NCI-H2196 (cell line): ENCODE results near the gene NTS.
A peak's percentile ranks its signal among the peaks of the same experiment; 100 is the strongest.

ENCODE experiments used
- DNase-seq: peaks from one replicate; lab custom pipeline; 2025; ENCODE audit not compliant: unreplicated experiment; lab: John Stamatoyannopoulos, UW

Gene NTS, protein sequence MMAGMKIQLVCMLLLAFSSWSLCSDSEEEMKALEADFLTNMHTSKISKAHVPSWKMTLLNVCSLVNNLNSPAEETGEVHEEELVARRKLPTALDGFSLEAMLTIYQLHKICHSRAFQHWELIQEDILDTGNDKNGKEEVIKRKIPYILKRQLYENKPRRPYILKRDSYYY

DNA sequence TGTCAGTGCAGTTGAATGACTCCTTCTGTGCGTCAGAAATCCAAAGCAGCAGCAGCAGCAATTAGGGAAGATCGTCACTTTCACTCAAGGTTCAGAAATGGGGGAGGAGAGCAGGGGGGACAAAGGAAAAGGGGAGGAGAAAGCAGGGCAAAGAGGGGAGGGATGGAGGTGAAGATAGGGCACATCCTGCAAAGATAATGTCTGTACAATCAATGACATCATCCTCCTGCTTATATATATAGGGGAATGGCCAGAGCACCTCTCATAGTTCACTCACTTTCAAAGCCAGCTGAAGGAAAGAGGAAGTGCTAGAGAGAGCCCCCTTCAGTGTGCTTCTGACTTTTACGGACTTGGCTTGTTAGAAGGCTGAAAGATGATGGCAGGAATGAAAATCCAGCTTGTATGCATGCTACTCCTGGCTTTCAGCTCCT is at the start of gene NTS:
Gene NTS (plus strand): TSS at position 265 of the 431 bp plus-strand sequence. CDS start 109 bp downstream, at position 374.
- no peak for DNase-seq

DNA sequence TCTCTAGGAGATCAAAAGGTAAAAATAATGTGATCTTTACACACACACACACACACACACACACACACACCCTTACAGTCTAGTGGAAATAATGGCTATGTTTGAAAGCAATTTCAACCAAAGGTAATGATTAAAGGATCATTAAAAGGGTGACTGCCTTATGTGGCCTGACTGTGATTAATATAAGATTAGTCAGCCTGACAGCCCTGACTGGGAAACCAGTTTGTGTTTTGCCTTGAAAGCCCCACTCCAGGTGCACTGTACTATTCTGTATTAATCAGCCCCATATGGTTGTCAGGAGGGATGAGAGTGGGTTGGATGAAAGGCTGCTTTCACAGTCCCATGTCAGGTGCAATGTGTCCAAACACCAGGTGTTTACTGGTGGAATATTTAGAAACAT is 48.3 kb upstream of the NTS start:
- DNase-seq: no peak

DNA sequence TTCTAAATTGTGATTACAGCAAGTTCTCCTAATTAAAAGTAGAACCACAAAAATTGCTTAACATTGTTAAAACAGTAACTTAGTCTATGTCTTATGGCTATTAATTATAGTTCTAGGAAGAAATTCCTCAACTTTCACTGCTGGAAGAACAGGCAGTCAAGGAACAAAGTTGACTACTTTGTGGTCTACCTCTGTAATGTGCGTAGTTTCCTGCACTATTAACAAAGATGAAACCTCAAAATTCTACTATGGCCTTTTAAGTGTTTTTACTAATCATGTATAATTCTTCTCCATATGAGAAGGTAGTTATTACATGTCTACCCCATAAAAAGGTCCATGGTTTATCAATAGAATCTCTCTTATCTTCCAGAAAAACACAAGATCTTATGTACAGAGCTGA is 45.5 kb upstream of the NTS start:
- no peak for DNase-seq

DNA sequence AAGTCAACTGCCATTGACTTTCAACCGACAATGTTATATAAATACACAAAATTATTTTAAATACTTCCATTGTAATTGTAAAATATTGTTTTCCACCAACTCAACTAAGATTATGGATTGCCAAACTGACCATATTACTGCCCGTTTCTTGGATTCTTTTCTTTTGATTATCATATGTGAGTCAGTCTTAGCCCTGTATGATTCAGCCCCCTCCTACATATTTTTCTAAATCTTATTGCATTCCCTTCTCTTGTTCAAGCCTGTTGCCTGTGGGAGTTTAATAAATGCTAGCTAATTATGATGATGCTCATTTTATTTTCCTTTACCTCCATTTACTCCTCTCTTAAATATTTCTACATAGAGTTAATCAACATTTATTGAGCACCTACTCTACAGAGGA is 44.7 kb upstream of the NTS start:
- no peak for DNase-seq

DNA sequence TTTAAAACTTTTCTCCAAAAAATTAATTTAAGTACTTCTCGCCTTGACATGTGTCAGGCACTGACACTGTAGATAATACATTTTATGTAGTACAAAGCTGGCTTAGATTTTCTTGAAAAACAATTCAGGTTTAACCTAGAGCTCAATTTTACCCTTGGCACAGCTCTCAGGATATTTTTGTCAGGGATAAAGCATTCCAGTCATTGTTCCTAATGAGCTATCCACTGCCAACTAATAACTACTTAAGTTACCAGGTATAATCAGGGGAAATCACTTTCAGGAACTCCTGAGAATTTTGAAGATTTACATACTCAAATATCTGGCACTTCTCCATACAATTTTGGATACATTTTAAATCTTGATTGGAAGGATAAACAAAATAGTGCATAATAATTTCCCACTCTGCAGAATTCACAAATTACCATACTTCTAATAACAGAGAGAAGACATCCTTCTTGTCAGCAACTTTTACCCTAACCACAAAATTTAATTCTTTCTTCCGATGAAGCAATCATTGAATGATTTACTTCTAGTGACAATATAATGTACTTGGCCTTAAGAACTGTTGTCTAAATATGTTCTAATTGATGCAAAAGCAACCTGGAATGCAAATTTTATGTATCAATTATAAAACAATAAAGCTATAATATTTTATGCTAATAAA is 42.6 kb upstream of the NTS start:
- DNase-seq: no peak

DNA sequence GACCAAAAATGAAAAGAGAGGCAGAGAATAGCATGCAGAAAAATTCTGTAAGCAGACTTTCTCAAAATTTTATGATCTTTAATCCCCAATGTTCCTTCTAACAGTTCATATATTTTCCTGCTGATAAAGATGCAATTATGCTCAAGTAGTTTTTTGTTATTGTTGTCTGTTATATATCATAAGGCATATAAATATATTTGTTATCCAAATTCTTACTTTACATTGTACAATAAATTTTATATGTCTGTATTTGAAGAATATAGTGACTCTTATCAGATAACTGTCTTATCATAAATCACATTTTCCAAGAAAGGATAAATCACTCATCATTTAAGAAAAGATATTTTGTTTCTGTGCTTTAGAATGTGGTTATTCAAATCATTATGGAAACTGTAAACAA is 40.5 kb upstream of the NTS start:
- DNase-seq: no peak

DNA sequence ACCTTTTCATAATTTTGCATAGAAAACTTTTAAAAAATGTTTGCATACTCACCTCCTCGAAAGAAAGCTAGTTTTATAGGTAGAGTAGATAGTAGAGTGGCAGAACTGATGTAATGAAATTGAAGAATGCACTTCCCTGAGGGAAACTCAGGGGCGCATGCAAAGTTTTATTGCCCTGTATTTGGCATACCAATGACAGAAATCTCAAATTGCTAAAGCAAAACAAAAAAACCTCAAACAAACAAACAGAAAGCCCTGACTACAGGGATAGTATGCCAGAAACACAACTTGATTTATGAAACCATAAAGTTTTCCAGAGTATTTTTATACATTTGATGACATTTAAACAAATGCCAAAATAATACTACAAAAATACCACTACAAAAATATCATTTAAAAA is 39.7 kb upstream of the NTS start:
- no peak for DNase-seq

DNA sequence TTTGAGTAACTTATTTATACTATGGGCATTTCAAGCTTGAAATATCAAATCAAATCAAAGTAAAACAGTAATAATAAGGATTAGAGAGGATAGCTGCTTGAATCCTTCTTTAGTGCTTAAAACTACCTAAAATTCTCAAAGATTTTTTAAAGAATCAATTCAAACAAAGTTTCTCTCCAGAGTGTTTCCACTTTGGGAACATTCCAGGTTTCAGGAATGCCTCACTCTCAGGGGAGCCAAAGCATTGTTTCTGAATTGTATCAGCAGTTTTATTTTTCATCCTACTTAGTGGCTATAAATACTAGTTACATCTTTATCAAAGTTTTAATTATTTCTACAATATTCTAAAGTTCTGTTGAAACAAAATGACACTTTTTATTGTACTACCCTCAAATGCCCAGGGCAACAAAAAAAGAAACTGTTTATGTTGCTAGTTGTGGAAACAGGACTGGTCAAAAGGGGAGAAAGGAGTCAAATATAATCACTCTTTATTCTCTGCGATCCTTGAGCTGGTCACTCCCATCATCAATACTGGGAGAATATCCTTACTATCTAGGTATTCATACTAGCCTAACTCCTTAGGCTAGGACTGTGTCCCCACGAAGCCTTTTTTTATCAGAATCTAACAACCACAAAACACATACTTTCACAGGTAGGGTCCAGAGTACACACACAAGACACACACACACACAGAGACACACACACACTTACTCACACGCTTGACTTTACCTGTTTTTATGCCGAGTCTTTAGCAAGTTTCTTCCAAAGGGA is 38.5 kb upstream of the NTS start:
- DNase-seq: no peak

DNA sequence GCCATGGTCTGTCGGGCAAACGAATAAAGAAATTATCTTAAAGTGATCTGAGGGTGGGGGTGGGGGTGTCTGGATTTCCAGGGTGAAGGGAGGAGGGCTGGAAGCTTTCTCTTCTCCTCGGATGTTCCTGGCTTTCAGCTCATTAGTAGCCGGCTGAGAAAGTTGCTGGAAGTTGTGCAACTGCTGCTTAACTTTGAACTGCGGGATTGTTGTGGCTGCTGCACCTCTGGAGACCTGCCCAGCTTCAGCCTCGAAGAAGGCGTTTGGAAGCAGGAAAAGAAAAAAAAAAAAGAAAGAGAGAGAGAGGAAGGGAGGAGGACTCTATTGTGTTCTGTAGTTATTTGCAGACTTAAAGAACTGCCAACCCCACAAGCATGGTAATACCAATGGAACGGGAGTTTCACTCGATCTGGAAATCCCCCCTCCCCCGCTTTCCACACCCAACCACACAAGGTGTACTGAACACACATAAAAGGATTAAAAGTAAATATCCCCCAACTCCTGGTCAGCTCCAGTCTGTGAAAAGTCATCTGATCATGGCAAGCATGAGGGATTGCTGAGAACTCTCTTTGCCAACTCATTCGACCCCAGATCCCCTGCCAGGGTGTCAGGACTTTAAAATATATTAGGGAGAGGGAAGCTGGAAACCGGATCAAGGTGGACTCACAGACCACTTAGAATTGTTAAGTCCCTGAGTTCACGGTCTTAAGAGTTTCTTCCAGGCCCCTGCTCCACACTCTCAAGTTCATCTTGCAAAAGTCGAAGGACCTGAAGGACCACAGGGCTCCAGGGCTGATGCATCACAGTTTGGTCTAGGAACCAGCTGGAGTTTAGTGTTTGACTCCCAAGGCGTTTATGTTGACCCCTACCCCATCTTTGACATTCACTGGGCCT is 37.7 kb upstream of the NTS start, which contains the start of gene RASSF9:
Gene RASSF9 (minus strand): TSS at position 213 of the 894 bp plus-strand sequence. CDS start 208 bp downstream, at position 5.
- DNase-seq: no peak

DNA sequence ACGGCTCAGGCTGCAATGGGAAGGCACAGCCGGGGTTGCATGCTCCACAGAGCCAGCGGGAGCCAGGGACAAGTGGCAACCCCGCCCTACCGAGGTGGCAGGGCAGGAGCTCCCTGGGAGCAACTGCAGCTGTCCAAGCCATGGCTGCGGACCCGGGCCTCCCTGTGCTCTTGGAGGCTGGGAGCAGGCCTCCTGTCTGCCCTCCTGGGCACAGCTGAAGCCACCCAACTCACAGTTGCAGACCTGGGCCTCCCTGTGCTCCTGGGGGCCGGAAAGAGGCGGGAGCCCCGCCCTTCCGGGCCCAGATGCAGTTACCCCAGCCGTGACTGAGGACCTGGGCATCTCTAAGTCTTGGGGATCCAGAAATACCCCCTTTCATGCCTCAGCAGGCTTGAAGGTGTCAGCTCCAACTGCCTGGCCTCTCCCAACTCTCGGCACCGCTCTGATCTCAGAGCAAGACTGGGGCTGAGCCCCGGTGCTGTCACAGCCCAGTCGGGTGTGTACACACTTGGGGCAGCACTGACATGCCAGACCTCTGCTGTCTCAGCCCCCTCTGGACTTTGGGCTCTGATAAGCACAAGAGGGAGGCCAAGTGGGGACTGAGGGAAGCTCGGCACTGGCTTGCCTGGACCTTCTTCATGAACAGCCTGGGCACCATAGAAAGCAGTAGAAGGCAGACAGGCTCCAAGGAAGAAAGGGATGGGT is 30.3 kb upstream of the NTS start:
- no peak for DNase-seq

DNA sequence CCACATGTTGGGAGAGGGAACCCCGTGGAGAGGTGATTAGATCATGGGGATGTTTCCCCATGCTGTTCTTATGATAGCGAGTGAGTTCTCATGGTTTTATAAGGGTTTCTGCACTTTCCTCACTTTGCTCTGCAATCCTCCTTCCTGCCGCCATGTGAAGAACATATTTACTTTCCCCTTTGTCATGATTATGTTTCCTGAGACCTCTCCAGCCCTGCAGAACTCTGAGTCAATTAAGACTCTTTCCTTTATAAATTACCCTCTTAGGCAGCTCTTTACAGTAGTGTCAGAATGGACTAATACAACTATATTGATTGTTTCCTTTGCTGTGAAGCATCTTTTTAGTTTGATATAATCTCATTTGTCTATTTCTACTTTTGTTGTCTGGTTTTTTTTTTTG is 24.8 kb upstream of the NTS start:
- DNase-seq: no peak

DNA sequence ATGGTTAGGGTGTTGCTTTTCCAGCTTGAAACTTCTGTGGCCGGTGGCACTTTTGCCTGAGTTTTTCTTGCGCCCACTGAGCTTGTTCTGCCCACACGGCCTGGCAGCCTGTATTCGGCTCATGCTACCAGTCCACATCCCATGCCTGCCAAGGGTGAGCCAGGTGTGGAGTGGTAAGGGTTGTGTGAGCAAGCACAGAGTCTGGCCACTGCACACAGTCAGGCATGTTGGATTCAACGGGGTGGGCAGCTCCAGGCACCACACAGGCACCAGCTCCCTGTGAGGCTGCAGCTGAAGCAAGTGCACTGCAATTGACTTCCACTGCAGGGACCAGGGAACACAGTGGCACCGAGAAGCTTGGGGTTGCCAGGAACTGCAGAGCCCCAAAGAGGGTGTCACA is 18.8 kb upstream of the NTS start:
- DNase-seq: no peak

DNA sequence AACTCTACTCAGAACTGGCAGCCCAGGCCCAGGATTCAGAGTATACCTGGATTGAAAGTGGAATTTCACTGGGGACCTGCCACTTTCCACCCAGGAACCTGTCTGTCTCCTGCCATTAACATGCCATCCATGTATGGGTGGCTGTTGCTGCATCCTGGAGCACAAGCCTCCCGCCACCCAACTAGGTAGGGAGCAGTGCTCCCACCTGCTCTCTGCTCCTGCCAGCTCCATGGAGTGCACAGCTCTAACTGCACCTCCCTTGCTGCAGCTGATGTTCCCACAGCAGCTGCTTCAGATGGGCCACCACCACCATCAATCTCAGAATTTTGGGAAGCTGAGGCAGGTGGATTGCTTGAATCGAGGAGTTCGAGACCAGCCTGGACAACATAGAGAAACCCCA is 17.1 kb upstream of the NTS start:
- DNase-seq: no peak

DNA sequence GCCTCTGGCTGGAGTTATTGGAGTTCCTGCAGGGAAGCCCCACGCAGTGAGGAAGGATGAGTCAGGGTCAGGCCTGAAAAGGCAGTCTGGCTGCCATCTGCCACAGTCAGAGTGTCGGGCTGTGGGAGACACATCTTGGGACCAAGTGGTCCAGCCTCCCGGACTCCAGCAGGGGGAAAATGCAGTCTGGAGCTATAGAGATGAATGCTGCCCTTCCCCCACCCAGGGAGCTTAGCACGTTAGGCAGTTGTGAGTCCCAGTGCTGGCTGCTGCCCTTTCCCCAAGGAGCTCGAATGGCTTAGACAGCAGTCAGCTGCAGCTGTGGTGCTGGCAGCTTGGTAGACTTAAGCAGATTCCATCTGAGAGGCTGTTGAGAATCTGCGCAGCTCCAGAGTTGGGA is 8.2 kb upstream of the NTS start:
- DNase-seq: no peak

DNA sequence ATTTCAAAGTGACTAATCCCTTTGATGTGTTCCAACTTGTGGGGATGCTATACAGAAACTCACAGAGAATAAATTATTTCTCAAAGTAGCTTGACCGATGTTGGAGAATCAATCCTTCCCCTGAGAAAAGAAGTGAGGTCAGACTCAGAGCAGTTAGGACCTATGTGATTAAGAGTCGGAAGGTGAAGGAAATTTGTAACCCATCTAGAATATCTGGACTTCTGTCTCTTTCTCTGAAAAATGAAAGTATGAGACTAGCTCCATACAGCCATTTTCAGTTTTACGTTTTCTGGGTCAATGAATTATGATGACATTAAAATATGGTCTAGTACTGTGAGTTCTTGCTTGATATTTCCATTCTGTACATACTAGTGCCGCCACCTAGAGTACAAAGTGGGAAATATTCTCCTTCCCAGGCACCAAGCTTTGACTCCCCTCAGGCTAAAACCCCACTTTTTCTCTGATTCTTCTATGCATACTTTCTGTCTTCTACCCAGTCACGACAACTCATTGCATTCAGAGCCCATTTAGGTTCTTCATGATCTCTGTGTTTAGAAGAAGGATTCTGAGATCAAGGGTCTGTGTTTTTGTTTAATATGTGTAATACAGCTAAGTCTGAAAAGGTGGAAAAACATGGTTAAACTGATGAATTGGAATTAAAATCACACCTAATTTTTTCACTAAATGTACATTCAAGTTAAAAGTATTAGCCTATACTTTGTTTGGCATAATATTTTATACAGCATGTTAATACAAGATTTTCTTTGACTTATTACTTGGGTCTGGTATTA is 6.9 kb upstream of the NTS start:
- peak; percentile 26 for DNase-seq

DNA sequence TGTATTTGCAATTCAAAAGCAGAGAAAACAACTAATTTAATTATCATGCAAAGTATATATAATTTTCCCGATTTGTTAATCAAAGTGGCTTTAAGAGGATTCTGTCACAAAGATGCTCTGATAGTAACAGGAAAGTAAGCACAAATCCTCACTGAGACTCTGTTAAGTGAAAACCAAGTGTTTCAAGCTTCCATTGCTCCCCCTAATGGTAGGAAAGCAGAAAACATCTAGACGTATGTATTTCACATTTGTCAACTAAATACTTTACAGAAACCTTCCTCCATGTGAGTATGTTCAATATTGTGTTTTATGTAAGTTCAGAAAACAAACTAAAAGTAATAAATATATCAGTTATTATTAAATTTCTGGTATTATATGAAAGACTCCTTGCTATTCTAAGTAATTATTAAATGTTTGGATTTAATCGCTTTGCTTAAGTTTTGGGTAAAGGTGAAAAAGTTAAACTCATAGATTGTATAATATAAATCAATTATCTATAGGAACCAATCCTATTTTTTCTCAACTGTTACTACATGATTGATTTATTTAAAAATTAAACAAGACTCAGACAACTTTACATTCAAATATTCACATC is 1.5 kb upstream of the NTS start:
- DNase-seq: peak; percentile 64

DNA sequence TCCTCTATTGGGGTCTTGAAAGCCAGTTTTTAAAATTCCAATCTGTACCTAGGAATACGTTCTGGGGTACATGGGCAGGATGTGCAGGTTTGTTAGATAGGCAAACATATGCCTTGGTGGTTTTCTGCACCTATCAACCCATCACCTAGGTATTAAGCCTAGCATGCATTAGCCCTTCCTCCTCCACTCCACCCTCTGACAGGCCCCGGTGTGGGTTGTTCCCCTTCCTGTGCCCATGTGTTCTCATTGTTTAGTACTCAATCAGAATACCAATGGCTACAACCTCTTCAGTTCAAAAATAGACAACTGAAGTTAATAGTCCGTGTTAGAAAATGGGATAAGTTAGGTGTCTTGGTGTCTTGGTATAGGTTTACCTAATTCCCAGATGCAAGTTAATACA is 3.4 kb downstream of the NTS start:
- no peak for DNase-seq

DNA sequence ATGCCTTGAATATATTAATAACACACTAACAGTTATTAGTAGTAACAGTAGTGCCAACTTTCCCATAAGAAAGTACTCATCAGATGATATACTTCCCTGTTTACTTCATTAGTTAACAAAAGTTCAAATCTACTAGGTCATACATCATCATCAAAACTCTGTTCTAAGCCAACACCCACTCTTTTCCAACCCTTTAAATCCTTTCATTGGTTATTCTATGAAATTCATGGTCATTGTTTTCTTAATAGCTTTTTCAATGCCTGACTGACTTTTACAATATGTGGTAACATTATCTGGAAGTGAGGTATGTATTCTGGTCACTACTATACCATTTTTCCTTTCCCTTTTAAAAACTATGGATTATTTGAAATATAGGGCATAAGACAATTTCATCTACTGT is 9.7 kb downstream of the NTS start:
- no peak for DNase-seq

DNA sequence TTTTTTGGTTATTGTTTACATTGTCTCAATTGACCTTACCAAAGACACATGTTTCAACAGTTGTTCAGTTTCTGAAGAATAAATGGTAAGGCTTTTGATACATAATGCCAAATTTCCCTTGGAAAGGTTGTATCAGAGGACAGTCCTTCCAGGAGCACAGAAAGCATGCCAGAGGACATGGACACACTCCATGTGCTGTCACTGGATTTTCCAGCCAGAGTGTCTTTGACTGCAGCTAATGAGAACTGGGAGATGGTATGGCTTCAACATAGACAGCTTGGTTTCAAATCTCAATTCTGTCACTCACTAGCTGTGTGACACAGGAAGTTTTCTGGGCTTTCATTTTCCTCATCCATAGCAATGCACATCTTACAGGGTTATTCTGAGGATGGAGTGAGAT is 20.6 kb downstream of the NTS start:
- no peak for DNase-seq
